Activated CD4-positive, alpha-beta T cell treated with anti-CD3 and anti-CD28 coated beads, Interleukin-2, amount 50 U/mL, for 4 hours (primary cell): ENCODE results near the gene XCL1.
"Not testable (repeated sequence)": the region's sequence is repeated elsewhere in the genome, so short reads cannot be mapped to it uniquely, and the experiment has no call there.

Source experiments
- DNase-seq, 2 experiments: peaks; one replicate each; pipeline ENCODE4 v3.0.0-alpha.2; 2020

XCL1 gene, protein sequence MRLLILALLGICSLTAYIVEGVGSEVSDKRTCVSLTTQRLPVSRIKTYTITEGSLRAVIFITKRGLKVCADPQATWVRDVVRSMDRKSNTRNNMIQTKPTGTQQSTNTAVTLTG

DNA sequence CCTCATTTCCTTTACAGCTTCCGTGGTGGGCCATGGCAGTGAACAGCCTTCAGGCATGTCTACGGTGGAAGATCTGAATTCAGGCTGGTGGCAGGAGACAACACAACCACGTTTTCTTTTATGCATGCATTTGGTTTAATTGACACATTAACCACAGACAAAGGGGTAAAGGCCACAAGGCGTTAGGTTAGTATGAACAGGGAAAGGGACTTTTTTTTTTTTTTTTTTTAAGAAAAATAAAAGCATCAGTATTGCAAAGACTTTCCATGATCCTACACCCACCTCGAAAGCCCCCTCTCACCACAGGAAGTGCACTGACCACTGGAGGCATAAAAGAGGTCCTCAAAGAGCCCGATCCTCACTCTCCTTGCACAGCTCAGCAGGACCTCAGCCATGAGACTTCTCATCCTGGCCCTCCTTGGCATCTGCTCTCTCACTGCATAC lies at the start of gene XCL1:
TSS of gene XCL1 (plus strand) at position 361 of the 444 bp plus-strand sequence. CDS start at position 394, 33 bp downstream.
- not testable (repeated sequence) for DNase-seq

DNA sequence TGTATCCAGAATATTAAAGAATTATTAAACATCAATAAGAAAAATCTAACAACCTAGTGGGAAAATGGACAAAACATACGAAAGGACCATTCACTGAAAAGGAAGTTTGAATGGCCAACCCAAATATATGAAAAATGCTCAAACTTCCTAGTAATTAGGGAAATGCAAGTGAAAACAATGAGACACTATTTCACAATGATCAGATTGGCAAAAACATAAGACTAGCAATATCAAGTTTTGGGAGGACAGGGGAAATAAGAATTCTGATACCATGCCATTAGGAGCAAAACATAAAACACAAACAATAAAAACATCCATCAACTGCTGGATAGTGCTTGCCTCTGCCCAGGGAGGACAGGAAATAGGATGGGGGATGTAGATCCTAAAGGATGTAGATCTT lies 46.9 kb upstream of the XCL1 start:
- DNase-seq: no peak

DNA sequence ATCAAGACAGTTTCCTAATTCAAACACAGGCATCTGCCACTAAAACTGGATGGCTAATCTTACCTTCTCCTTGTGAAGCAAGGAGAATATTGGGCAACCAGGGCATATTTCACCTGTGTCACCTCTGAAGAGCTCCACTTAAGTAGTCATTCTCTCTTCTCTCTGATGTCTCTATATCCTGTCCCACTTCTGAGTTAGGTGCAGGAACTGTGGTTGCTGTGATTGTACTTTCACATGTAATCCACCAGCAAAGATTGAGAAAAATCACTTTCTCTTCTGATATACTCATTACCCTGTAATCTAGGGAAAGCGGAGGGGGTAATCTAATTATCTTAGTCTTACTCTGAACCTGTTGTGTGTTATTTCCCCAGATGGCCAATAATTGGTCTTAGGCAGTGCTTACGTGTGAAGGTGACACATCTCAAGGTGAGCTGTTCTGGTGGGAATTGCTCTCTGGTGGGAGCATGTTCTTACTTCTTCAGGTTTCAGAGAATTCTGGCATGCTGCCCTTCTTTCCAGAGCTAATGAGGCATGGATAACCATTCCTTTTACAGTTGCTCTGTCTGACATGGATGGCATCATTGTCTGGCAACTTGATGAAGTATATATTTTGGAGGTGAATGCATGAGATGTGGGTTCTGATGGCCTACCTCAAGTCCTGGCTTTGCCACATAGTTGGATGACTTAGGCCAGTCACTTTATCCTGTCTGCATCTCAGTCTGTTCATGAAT lies 44.6 kb upstream of the XCL1 start:
- DNase-seq: no peak

DNA sequence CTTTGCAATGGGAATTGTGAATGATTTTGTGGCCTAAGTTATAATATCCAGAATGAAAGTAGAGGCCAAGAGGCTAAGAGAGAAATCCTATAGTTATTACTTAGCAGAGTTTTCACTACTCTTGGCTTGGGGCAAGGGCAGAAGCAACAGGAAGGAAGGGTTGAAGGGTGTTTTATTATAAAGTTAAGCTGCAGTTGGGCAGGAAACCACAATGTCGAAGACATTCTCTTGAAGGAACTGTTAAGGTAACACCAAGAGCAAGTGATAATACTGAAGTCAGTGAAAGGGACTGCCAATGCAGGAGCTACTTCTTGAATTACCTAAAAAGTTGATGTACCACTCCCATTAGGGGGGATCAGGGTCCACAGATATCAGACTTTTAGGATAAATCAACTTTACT lies 40.9 kb upstream of the XCL1 start:
- DNase-seq: no peak

DNA sequence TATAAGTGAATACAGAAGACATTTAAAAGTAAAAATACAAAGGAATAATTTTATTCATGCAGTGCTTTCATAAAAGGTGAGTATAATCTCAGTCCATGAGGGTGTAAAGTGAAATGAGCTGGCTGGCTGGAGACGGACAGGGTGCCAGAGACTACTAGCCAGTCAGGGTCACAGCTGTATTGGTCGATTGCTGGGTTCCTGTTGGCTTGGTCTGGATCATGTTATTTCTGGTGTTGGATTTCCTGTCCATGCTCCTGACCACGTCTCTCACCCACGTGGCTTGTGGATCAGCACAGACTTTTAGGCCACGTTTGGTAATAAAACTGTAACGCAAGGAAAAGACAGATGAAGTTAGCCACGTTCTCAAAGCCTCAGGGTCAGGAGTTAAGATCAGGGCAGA lies 35.6 kb upstream of the XCL1 start:
- not testable (repeated sequence) for DNase-seq

DNA sequence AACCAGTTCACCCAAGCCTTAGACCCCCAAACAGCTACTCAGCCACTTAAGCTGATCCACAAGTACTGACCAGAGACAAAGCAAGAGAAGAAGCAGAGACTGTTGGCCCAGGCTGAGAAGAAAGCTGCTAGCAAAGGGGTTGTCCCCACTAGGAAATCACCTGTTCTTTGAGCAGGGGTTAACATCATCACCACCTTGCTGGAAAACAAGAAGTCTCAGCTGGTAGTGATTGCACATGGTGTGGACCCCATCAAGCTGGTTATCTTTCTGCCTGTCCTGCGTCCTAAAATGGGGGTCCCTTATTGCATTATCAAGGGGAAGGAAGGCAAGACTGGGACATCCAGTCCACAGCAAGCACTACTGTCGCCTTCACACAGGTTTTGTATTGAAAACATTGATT lies 33.4 kb upstream of the XCL1 start:
- DNase-seq: not testable (repeated sequence)

DNA sequence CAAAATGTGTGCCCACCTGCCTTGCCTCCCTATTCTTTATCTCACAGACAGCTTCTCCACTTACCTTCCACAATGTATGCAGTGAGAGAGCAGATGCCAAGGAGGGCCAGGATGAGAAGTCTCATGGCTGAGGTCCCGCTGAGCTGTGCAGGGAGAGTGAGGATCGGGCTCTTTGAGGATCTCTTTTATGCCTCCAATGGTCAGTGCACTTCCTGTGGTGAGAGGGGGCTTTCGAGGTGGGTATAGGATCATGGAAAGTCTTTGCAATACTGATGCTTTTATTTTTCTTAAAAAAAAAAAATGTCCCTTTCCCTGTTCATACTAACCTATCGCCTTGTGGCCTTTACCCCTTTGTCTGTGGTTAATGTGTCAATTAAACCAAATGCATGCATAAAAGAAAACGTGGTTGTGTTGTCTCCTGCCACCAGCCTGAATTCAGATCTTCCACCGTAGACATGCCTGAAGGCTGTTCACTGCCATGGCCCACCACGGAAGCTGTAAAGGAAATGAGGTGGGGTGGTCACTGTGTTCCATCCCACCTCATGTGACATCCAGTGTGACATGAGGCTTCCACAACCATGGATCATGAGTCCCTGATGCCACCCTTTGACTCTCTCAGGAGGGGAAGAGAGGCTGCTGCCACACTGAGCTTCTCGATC lies 32.4 kb upstream of the XCL1 start, which contains the start of gene XCL2:
TSS of gene XCL2 (minus strand) at position 158 of the 659 bp plus-strand sequence. CDS start at position 125, 33 bp downstream.
- not testable (repeated sequence) for DNase-seq

DNA sequence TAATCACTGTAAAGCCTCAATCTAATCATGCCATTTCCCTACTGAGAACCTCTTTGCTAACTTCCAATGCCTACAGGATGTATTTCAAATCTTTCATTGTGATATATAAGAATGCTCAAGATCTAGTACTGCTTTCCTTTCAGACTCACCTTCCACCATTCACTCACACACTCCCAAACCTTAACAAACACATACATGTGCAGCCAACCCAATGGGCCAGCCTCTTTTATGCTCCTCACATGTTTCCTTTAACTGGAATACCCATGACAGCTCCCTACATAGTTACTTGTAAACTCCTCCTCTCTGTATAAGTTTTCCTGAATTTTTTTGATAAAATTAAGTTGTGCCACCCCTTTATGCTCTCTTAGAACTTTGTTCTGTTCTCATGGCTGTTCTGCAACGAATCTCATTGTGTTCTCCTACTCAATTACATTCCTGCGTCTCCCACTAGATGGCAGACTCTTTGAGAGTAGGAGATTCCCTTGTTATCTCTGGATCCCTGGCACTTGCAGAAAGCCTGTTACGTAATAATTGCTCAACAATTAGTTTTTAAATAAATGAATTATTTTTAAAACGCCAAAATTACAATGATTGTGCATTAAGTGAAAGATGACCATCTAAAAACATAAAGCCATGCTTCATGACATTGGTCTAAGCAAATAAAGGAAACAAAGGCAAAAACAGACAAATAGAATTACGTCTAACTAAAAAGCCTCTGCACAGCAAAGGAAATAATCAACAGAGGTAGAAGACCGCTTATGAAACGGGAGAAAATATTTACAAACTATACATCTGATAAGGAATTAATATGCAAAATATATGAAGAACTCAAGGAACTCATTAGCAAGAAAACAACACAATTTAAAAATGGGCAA lies 30.5 kb upstream of the XCL1 start:
- DNase-seq: not testable (repeated sequence)

DNA sequence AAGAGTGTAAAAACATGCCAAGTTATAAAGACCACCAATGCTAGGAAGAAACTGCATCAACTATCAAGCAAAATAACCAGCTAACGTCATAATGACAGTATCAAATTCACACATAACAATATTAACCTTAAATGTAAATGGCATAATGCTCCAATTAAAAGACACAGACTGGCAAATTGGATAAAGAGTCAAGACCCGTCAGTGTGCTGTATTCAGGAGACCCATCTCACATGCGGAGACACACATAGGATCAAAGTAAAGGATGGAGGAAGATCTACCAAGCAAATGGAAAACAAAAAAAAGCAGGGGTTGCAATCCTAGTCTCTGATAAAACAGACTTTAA lies 29.9 kb upstream of the XCL1 start:
- not testable (repeated sequence) for DNase-seq

DNA sequence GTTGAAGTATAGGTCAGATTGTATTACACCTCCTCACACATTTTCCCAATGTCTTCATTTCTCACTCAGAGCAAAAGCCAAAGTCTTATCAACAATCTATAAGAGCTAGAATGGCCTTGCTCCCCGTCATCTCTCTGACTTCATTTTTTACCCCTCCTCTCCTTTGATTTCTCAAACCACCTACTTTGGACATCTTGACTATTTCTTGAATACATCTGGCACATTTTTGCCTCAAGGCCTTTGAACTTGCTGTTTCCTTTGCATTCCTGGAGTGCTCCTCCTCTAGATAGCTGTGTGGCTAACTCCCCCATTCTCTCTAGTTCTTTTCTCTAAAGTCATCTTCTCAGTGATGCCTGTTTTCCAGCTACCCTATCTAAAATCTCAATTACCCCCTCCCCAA lies 25.4 kb upstream of the XCL1 start:
- DNase-seq: no peak

DNA sequence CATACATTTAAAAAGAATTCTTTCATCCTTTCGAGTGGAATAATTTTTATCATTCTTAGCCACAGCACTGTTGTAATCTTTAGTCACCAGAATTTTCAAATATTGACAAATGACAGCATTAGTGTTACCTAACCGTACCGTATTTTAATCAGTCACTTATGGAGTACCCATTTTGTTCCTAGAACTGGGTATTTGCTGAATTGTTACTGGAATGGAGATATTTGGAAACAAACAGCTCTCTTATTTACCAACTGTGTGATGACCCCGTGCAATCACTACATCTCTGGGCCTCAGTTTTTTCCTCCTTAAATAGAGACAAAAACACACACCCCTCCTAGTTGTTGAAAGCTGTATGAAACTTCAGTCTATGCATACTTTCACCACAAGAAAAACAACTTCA lies 24.7 kb upstream of the XCL1 start:
- DNase-seq: no peak

DNA sequence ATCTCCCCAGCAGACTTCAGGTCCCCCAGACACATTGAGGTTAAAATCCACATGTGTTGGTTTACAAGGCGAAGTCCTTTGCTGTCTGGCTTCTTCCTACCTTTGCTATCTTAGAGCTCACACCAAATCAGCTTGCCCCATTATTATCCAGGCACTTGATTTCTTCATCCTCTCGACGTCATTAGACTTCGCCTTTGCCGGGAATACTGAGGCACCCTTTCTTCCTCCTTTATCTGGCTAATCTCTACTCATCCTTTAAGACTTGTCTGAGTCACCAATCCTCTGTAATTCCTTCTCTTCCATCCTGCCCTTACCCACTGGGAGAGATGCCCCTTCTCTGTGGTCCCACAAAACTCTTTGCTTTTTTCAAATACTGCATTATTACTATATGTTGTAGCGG lies 23.4 kb upstream of the XCL1 start:
- no peak for DNase-seq

DNA sequence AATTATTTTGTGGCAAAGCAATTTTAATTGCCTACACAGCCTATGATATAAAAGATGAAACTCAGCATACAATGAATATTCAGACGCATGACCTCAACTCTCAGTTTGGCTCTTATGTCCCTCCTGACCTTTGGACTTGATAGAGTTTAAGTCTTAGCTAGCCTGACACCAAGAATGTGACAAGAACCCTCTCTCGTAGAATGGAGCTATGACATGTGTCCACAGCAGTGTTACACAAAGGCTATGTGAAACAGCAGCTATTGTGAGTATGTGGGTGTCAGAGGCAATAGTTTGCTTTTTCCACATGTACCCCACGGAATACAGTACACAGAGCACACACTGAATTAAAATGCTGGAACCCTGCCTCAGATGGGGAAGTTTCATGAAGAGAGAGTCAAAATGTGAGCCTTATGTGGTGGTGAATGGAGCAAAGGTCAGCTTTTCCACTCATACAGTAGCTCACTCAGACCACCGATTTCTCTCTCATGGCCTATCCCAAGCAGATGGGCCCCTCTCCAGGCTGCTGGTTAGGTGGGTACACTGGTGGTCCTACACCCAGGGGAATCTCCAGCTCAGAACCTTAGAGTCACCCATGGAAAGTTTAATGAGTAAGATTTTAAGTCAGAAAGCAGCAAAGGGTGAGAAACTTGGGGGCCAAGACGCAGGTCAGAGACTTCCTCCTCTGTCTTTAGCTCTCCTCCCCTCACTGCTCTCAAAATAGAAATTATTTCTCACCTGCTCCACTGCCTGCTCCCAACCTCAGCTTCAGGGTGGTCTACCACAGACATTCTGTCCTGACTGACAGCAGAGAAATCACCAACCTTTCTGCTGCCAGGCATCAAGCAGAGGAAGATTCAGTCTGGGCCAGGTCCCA lies 22.5 kb upstream of the XCL1 start:
- DNase-seq: no peak

DNA sequence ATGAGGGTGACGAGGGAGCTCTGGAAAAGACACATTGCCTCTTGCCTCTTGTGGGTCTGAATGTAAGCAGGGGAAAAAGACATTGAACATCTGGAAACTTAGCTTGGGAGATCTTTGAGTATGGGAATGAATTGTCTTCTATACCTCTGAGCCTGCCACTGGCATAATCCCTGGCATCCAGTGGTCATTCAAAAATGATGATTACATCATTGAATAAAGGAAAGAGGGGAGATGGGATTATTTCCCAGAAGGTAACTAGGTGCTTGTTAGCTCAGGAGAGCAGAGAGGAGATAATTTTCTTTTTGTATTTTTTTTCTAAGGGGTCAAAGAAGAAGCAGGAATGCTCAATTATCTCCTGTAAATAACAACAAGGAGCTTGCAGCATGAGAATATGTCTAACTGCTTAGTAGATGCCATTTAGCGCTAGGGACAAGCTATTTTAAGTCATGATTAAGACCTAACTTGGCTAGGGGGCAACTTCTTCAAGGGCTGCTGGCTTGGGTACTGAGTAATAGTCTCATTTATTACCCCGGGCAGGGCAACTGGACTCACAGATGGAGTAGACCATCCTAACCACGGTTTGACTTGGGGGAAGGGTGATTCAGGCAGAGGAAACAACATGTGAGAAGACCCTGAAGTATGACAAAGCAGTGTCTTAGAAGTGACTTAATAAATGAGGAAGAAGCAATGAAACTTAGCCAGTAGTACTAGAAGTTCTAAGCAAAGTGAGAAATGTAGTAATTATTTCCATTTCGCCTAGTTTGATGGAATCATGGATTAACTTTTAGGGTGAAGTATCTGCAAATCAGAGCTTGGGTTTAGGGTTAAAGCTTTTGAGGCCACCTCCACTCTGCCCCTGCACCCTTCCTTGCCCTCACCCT lies 21.6 kb upstream of the XCL1 start:
- no peak for DNase-seq

DNA sequence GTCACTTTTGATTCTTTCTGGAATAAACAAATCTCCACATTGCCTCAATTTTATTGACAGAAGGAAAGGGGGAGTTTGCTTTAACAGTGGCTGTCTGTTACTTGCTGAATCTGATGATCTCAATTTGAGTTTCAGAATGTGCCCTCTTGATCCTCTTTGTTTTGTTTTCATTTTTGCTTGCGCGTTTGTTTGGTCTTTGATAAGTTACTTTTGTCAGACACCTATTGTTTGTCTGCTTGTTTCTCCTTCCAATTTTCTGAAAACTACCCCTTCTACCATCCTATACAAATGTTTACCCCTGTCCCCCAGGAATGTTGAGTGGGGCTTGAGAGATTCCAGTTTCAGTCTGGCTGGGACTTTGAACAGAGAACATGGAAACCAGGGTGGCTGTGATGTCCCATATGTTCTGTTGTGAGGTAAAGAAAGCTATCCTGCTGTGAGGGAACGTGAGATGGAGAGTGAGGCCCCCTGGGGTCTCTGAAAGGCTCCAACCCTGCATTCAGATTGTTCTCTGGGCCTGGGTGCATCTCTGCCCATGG lies 20.8 kb upstream of the XCL1 start:
- no peak for DNase-seq

DNA sequence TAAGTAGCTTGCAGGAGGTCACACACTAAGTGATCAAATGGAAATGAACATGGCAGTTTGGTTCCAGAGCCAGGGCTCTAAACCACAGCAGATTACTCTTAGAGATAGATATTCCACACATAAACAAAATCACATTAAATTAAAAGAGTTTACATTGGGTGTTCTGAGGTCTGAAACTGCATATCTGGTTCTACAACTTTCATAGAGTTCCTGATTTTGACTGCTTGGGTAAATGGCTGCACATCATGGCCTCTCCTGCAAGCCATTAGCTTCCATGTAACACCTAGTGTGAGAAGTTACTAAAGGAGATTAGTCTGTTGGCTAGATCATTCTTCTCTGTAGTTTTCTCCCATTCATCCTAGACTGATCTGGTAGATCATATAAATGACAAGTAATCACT lies 19.8 kb upstream of the XCL1 start:
- DNase-seq: no peak

DNA sequence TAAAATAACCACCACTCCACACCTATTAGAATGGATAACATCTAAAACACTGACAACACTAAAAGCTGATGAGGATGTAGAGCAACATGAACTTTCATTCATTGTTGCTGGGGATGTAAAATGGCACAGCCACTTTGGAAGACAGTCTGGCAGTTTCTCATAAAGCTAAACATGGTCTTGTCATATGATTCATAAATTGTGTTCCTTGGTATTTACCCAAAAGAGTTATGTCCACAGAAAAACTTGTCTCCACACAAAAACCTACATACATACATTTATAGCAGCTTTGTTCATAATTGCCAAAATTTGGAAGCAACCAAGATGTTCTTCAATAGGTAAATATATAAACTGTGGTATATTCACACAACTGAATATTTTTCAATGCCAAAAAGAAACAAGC lies 16.0 kb upstream of the XCL1 start:
- no peak for DNase-seq

DNA sequence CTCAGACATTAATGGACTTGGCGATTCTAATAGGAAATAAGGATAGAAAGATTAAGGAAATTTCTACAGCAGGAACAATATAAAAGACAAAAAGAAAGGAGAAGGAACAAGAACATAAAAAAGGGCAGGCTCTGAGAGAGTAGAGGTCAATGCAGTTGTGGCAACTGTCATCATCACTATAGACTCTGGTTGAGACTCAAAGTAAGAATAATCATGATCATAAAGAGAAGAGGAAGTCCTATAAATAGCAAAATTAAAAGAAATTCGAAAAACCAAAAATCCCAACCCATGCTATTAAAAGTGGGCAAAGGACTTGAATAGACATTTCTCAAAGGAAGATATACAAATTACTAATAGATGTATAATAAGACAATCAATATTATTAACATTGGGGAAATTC lies 14.4 kb upstream of the XCL1 start:
- no peak for DNase-seq

DNA sequence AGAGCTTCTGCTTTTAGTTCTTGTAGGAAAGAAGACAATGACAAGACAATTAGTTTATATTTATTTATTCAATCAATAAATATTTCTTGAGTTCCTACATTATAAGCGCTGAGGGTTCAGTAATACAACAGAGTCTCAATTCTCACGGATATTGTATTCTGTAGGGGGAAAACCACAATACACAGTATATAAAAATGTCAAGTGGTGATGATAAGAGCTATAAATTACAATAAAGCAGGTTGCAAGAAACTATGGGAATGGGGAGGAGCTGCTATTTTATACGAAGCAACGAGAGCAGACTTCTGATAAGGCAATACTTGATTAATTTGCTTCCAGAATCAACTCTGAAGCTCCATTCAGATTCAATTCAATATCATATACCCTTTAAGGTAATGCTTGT lies 10.6 kb upstream of the XCL1 start:
- no peak for DNase-seq

DNA sequence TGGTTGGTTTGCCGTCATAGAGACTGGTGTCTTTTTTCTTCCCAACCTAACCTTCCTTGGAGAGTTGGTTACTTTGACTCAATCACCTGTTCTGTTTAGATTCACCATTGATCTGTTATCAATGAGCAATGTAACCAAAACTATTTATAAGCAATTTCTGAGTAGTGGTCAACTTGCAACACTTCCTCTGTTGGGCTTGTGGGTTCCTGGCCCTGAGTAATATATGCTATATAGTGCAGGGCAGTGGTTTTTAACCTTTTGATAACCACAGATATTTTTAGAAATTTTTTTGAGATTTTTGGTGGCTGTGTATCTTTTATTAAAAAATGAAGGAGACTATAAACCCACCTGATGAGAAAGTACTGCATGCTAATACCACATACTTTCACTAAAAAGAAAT lies 9.4 kb upstream of the XCL1 start:
- DNase-seq: no peak

DNA sequence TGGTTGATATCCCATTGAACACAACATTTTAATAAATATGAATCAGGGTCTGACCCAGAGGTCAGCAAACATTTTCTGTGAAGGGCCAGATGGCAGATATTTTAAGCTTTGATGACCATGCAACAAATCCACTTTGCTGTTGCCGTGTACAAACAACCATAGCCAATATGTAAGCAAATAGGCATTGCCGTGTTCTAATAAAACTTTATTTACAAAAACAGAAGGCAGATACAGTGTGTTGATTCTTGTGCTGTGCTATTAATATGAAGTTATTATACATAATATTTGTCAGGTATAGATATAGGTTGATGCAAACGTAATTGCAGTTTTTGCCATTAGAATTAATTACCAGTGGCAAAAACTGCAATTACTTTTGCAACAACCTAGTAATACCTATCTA lies 8.8 kb upstream of the XCL1 start:
- no peak for DNase-seq
